ENCODE data around the gene TIE1. TPM values are rescaled to one million over a fixed set of nuclear protein-coding genes. Genes with fewer than 3 reads are reported as not detected.

TIE1 gene
- total RNA-seq, 1 donor from 2014 or later: 0.21 TPM

- no peaks in the 10 kb centered on the region for H3K9me3 Mint-ChIP-seq
- no peaks in the 10 kb centered on the region for H3K36me3 ChIP-seq
- H3K27ac ChIP-seq: no peak overlapping the region
- H3F3A ChIP-seq (ENCODE audit: low read depth): peaks cover 33% of the 10 kb centered on the region
- H3K36me3 Mint-ChIP-seq: no peaks in the 10 kb centered on the region
- no peak overlapping the region for H3K9ac ChIP-seq
- peaks cover 29% of the 10 kb centered on the region for H3K4me1 Mint-ChIP-seq
- no peaks in the 10 kb centered on the region for H3K9me3 ChIP-seq (ENCODE audit: low read depth)
- peaks cover 9% of the 10 kb centered on the region for H3K27me3 Mint-ChIP-seq (ENCODE audit: insufficient read depth, low read depth)
- no peak overlapping the region for H2AFZ ChIP-seq (replicated peaks)
- no peak overlapping the region for H3K4me2 ChIP-seq
- no peak overlapping the region for H3K4me3 ChIP-seq
- peaks cover 14% of the 10 kb centered on the region for H3K27me3 ChIP-seq
- H3K4me1 ChIP-seq: peaks cover 33% of the 10 kb centered on the region
- TF ChIP-seq EZH2 (IDR thresholded peaks at IDR 0.05) (no peak), EZH2phosphoT487 (IDR thresholded peaks at IDR 0.05) (no peak)
- TF ChIP-seq, protein P1, sequence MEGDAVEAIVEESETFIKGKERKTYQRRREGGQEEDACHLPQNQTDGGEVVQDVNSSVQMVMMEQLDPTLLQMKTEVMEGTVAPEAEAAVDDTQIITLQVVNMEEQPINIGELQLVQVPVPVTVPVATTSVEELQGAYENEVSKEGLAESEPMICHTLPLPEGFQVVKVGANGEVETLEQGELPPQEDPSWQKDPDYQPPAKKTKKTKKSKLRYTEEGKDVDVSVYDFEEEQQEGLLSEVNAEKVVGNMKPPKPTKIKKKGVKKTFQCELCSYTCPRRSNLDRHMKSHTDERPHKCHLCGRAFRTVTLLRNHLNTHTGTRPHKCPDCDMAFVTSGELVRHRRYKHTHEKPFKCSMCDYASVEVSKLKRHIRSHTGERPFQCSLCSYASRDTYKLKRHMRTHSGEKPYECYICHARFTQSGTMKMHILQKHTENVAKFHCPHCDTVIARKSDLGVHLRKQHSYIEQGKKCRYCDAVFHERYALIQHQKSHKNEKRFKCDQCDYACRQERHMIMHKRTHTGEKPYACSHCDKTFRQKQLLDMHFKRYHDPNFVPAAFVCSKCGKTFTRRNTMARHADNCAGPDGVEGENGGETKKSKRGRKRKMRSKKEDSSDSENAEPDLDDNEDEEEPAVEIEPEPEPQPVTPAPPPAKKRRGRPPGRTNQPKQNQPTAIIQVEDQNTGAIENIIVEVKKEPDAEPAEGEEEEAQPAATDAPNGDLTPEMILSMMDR (IDR thresholded peaks at IDR 0.05): no peak
- no peaks in the 10 kb centered on the region for H3K79me2 ChIP-seq (ENCODE audit: low read depth)
- H3K4me3 Mint-ChIP-seq: no peak overlapping the region
- H4K20me1 ChIP-seq (ENCODE audit: low read depth): no peaks in the 10 kb centered on the region
- no peak overlapping the region for H3K27ac Mint-ChIP-seq
- DNase-seq (ENCODE audit: low spot score): no peak
These were observed 50.9 kb downstream of the TIE1 start for GRCh38 chr1:43351421-43352350.

DNA sequence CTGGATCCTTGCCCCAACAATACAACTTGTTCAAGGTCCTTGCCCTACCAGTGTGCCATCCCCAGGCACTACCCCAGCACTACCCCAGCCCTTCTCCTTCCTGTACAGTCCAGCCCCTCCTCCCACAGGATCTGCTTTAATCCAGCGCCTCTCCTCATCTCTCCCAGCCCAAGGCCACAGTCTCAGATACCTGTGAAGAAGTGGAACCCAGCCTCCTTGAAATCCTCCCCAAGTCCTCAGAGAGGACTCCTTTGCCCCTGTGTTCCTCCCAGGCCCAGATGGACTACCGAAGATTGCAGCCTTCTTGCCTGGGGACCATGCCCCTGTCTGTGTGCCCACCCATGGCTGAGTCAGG lies 51.5 kb downstream of the TIE1 start:
- Histone ChIP-seq H3K9ac (no peak overlapping the region), H2AFZ (replicated peaks) (no peak overlapping the region), H3F3A (ENCODE audit: low read depth) (peaks cover 33% of the 10 kb centered on the region), H3K27me3 (peaks cover 10% of the 10 kb centered on the region), H3K4me2 (no peak overlapping the region), H3K4me3 (no peak overlapping the region), H3K79me2 (ENCODE audit: low read depth) (no peaks in the 10 kb centered on the region), H3K36me3 (no peaks in the 10 kb centered on the region), H3K4me1 (peaks cover 27% of the 10 kb centered on the region), H3K27ac (no peak overlapping the region), H3K9me3 (ENCODE audit: low read depth) (no peaks in the 10 kb centered on the region), H4K20me1 (ENCODE audit: low read depth) (no peaks in the 10 kb centered on the region)
- peaks cover 9% of the 10 kb centered on the region for H3K27me3 Mint-ChIP-seq (ENCODE audit: insufficient read depth, low read depth)
- H3K4me1 Mint-ChIP-seq: peaks cover 28% of the 10 kb centered on the region
- H3K27ac Mint-ChIP-seq: peak overlapping the region; percentile 14
- H3K9me3 Mint-ChIP-seq: no peaks in the 10 kb centered on the region
- no peaks in the 10 kb centered on the region for H3K36me3 Mint-ChIP-seq
- DNase-seq (ENCODE audit: low spot score): no peak
- TF ChIP-seq EZH2 (IDR thresholded peaks at IDR 0.05) (no peak), EZH2phosphoT487 (IDR thresholded peaks at IDR 0.05) (no peak)
- TF ChIP-seq, protein P1 (IDR thresholded peaks at IDR 0.05): no peak
- H3K4me3 Mint-ChIP-seq: no peak overlapping the region

DNA sequence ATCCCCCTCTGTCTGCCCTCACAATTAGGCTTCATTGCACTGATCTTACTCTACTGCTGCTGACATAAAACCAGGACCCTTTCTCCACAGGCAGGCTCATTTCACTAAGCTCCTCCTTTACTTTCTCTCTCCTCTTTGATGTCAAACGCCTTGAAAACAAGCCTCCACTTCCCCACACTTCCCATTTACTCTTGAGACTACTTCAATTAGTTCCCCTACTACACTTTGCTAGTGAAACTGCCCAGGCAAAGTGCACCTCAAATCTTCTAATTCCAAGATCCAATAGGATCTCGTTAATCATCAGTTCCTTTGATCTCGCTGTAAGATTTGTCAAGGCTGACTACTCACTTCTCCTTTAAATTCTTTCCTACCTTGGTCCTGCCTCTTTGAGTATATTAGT lies 52.1 kb downstream of the TIE1 start:
- no peaks in the 10 kb centered on the region for H3K9me3 ChIP-seq (ENCODE audit: low read depth)
- no peak overlapping the region for H3K4me2 ChIP-seq
- no peak overlapping the region for H3K4me3 Mint-ChIP-seq
- H3K79me2 ChIP-seq (ENCODE audit: low read depth): no peaks in the 10 kb centered on the region
- H3K27me3 ChIP-seq: peaks cover 5% of the 10 kb centered on the region
- peaks cover 34% of the 10 kb centered on the region for H3F3A ChIP-seq (ENCODE audit: low read depth)
- peaks cover 31% of the 10 kb centered on the region for H3K4me1 Mint-ChIP-seq
- H3K27ac ChIP-seq: no peak overlapping the region
- no peak overlapping the region for H3K9ac ChIP-seq
- no peak for DNase-seq (ENCODE audit: low spot score)
- no peak overlapping the region for H2AFZ ChIP-seq (replicated peaks)
- H3K27ac Mint-ChIP-seq: peak overlapping the region; percentile 14
- TF ChIP-seq, protein P1 (IDR thresholded peaks at IDR 0.05): no peak
- TF ChIP-seq EZH2 (IDR thresholded peaks at IDR 0.05): no peak
- no peak for TF ChIP-seq EZH2phosphoT487 (IDR thresholded peaks at IDR 0.05)
- no peaks in the 10 kb centered on the region for H3K36me3 Mint-ChIP-seq
- no peaks in the 10 kb centered on the region for H3K36me3 ChIP-seq
- no peak overlapping the region for H3K4me3 ChIP-seq
- H4K20me1 ChIP-seq (ENCODE audit: low read depth): no peaks in the 10 kb centered on the region
- H3K27me3 Mint-ChIP-seq (ENCODE audit: insufficient read depth, low read depth): peaks cover 6% of the 10 kb centered on the region
- H3K4me1 ChIP-seq: peaks cover 27% of the 10 kb centered on the region
- H3K9me3 Mint-ChIP-seq: no peaks in the 10 kb centered on the region

Measured in neural progenitor cell (in vitro differentiated cells).